Colon (tissue), 2 donors: ENCODE measurements around the gene PDCD6IP.
"Not testable (repeated sequence)": the region's sequence is repeated elsewhere in the genome, so short reads cannot be mapped to it uniquely, and the experiment has no call there.

Experiments used
- FAIRE-seq: peaks from 2 replicates; lab custom pipeline; 2012; peaks lifted over from hg19 to GRCh38; lab: Jason Lieb, UNC
- donor health status: control.
- donor health status: control.

PDCD6IP gene

DNA sequence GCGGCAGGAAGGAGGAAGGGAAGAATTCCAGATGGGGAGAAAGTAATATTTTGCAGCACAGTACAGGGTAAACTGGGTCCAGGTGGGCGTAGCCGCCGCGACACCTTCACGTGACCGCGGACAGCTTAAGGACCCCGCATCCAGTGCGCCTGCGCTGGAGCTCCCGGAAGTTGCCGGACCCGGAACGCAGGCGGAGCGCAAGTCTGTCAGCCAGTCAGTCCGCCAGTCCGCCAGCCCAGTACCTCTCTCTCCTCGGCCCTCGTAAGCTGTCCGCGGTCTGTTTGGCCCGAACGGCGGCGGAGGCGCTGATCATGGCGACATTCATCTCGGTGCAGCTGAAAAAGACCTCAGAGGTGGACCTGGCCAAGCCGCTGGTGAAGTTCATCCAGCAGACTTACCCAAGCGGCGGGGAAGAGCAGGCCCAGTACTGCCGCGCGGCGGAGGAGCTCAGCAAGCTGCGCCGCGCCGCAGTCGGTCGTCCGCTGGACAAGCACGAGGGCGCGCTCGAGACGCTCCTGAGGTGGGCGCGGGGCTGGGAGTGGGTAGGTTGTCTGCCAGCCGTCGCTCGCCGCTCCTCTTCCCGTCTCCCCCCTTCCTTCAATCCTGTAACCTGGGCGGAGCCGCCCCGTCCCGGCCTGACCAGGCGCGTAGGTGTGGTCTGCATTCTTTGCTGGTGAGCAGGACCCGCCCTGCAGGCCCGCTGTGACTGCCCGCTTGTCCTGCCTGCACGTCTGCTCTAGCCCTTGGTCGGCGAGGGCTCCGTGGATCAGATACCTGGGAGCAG lies at the start of gene PDCD6IP:
PDCD6IP (plus strand) TSS at position 213 of the 784 bp plus-strand sequence; CDS start at position 312, 99 bp downstream.
- no peak for FAIRE-seq

- no peak for FAIRE-seq
These were observed 48.8 kb upstream of the PDCD6IP start for GRCh38 chr3:33749546-33750210.

- FAIRE-seq: no peak
These were observed 48.2 kb upstream of the PDCD6IP start for GRCh38 chr3:33750211-33750548.

DNA sequence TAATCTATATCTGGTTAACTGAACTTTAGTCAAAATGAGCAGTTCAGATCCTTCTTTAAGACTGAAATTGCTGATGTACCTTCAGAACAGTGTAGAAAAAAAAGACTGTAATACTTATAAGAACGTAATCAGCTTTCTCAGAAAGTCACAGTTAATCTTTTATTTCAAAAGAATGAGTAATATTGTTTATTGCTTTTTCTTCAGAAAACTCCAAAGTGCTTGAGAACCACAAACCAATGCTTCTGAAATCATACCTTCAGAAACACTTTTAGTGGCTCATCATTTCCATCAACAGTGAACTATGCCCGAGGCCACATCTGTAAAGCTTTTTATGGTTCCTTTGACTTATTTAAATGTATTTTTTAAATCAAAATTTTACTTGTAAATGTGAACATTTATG lies 47.1 kb upstream of the PDCD6IP start:
- FAIRE-seq: no peak

- FAIRE-seq: not testable (repeated sequence)
These were observed 44.0 kb upstream of the PDCD6IP start for GRCh38 chr3:33754391-33754790.

- FAIRE-seq: no peak
These were observed 40.1 kb upstream of the PDCD6IP start for GRCh38 chr3:33758281-33758680.

DNA sequence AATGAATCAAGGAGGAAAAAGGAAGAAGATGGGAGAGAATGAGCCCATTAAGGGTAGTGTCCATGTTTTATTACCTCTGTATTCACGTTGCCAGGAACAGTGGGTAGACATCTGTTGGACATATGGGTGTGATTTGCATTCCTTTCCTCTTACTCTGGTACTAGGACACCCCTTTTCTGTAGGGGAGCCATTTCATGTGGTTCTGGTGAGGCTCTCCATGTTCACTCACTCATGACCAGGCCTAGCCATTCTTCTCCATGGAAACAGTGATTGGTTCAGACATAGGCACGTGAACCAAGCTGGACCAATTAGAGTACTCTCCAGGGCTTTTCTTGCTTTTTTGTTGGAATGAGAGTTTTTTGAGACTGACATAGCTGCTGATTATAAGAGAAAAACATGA lies 39.6 kb upstream of the PDCD6IP start:
- no peak for FAIRE-seq

DNA sequence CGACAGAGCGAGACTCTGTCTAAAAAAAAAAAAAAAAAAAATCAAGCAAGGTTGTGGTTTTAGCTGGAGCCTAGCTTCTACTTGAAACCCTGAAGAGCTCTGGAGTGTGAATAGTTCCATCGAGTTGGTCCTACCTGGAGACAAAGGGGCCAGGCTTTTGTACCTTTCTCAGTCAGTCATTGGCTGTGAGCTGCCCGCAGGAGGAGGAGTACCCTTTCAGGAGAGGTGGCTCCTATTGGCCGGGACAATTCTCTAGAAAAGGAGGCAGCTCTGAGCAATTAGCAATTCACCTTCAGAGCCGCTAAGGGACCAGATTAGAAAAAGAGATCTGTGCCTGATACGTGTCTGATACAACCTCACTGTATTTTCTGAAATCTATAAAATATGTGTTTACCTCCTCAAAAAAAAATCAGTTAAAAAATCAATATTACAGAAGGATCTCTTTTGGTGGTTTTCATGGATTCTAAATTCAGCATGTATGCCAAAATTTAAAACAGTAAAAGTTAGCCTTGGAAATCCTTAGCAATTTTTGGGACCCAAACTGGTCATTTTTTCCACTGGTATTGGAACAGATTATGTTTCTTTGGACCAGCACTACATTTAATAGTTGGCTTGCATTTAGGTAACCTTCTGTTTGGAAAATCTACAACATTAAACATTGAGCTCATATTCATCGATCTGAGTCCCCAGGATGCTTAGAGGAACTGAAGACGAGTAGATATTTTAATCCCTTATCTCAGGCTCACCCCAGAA lies 29.7 kb upstream of the PDCD6IP start:
- no peak for FAIRE-seq

DNA sequence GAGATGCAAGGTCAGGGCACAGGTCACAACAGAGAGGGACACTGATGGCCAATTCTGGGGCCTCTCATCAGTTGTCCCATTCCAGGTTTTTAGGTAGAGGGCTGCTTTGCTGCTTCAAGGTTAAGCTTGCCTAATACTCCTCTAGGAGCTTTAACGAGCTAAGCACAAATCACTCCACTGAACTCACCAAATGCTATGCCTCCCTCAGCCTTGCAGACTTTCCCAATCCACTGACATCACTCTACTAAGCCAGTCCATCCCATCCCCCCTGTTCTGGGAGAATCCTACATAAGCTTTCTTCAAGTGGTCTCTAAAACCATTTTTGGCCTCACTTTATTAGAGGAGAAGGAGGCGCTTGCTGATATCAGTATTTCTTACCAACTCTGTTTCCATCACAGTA lies 24.8 kb upstream of the PDCD6IP start:
- FAIRE-seq: no peak

DNA sequence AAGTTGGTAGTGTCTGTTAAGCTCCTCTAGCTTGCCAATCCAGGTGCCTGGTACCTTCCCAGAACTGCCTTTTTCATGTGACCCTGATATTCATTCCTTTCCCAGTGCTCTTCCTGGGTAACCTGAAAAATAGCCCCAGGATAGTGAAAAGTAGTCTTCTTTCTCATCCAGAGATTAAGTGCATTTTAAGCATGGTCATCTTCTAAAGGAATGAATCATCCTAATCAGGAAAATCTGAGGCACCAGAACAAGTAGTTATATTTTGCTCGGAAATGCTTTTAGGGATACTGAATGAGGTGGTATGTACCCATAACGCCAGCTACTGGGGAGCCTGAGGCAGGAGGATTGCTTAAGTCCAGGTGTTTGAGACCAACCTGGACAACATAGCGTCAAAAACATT lies 23.1 kb upstream of the PDCD6IP start:
- no peak for FAIRE-seq

GRCh38 chr3:33777996-33778395 lies 20.4 kb upstream of the PDCD6IP start:
- no peak for FAIRE-seq

GRCh38 chr3:33779751-33780150 lies 18.7 kb upstream of the PDCD6IP start:
- FAIRE-seq: no peak

DNA sequence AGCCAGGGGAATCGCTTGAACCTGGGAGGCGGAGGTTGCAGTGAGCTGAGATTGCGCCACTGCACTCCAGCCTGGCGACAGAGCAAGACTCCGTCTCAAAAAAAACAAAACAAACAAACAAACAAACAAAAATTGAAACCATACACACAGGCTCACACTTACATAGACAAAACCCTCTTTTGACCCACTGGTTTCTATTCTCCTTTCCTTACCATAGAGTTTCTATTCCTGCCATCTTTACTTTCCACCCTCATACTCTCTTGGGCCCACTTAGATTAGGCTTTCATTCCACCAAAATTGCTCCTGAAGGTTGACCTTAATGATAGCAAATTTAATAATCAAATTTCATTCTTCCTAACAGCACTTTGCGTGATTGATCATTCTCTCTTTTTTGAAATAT lies 17.0 kb upstream of the PDCD6IP start:
- FAIRE-seq: not testable (repeated sequence)

- FAIRE-seq: no peak
These were observed 11.7 kb upstream of the PDCD6IP start for GRCh38 chr3:33786565-33787327.

DNA sequence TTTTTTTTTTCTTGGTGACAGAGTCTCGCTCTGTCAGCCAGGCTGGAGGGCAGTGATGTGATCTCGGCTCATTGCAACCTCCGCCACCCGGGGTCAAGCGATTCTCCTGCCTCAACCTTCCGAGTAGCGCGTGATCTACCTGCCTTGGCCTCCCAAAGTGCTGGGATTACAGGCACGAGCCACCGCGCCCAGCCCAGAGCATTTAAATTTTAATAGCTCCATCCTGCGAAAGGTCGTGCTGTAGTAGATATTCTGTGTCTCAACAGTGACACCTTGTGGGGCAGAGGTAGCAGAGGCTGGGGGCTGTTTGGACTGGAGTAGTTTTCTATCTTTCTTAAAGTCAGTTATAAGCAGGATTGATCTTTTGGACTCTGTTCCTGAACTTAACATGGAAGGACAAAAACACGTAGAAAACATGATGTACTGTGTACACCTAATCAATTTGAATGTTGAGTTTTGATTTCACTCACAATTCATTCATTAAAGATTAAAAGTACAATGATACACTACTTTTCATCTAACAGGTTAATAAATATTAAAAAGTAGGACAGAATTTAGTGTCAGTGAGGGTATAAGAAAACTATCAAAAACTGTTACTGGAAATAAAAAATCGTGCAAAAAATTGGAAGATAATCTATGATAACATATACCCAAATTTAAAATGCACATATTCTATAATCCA lies 11.0 kb upstream of the PDCD6IP start:
- FAIRE-seq: no peak

DNA sequence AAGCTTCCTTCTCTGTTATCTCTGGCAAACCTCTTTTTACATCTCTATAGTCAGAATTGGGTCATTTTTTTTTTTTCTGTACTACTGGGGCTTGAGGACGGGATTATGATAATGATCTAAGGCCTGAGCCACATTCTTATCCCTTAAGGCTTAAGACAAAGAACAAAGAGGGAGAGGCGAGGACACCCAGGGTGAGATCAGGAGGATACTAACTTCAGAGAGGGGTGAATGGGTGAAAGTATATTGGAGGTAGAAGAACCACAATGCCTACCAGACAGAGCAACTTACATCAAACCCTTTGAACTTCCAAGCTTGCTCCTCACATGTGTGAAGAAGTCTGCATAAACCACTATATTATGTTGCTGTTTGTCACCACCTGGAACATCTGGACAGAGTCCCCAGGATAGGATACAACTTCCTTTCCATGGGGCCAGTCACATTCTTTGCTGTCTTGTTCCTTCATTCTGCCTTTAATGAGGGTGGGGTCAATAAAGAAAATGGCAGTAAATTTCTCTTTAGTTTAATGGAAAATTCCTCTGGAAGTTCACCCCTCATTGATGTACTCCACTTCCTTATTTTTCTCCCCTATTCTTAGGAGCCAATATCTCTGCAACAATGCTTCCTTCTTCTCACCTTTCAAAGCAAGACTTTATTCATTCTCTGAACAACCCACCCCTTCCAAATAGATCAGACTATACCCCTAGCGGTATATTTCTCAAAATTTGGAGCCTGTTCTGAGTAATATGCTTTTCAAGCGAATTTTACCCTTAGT lies 9.1 kb upstream of the PDCD6IP start:
- no peak for FAIRE-seq

DNA sequence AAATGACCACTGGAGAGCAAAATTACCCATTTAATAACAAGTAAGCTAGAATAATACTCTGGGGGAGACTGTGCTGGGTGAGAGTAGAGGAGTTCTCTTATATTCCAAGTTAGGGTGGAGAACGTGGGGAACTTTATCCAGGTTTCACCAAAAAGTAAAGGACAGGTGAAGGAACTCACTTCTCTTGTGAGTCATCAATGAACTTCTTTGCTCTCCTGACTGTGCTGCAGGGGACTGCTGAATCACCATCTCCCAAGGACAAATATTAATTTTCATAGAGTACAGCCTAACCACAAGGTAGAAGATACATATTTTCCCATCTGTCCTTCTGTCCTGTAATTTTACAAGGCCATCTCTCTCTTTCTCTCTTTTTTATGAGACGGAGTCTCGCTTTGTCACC lies 8.3 kb upstream of the PDCD6IP start:
- no peak for FAIRE-seq

DNA sequence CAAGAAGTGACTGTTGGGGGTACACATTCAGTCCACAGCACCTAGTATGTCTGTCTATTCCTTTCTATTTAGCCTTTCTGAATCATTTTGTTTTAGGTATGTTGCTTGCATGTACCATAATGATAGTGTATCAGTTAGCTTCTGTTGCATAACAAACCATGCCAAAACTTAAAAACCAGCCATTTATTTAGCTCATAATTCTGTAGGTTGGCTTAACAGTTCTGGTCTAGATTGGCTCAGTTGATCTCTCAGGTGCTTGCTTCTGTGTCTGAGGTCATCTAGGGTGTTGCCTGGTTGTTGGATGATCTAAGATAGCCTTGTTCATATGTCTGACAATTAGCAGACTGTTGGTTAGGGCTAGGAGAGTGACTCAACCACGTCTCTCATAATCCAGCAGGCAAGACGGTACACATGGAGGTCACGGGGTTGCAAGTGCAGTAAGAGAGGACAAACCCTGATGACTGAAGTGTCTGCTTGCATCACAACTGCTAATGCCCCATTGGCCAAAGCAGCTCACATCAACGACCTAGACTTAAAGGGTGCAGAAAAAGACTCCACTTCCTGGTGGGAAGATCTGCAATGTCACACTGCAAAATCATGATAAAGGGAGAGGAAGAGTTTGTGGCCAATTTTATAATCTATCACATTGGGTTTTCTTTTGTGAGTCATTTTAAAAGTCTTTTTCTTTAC lies 6.8 kb upstream of the PDCD6IP start:
- peak; percentile 38 for FAIRE-seq

- no peak for FAIRE-seq
These were observed 6.1 kb upstream of the PDCD6IP start for GRCh38 chr3:33792167-33792892.

GRCh38 chr3:33795131-33795530 lies 3.3 kb upstream of the PDCD6IP start:
- no peak for FAIRE-seq
